Measurements from ENCODE around the gene GON7. TPM values are rescaled to one million over a fixed set of nuclear protein-coding genes. Genes with fewer than 3 reads are reported as not detected.
"Not testable (repeated sequence)": the region's sequence is repeated elsewhere in the genome, so short reads cannot be mapped to it uniquely, and the experiment has no call there.

Gene GON7
- total RNA-seq, 1 experiment from 2014 or later: 48.8 TPM

DNA sequence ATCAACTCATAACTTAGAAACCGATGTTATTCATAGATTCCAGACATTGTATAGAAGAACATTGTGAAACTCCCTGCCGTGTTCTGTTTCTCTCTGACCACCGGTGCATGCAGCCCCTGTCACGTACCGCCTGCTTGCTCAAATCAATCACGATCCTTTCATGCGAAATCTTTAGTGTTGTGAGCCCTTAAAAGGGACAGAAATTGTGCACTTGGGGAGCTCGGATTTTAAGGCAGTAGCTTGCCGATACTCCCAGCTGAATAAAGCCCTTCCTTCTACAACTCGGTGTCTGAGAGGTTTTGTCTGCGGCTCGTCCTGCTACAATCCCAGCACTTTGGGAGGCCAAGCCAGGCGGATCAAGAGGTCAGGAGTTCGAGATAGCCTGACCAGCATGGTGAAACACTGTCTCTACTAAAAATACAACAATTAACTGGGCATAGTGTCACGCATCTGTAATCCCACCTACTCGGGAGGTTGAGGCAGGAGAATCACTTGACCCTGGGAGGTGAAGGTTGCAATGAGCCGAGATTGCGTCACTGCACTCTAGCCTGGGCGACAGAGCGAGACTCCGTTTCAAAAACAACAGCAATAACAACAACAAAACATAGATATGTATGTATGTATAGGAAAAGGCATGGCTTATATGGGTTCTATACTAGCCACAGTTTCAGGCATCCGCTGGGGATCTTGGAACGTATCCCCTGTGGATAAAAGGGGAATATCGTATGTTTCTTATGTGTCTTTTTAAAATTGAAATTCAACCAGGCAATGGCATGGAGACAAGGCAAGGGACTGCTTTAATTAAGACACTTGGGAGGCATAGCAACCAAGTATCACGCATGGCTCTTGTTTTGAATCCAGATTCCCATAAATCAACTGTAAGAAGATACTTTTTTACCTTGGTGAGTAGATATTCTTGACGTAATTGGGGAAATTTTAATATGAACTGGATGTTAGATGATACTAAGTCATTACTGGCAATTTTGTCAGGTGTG, 41.3 kb downstream of the GON7 start:
- in situ Hi-C loops (cut with HindIII; ENCODE audit: low sequenced_read_pairs); DNase-seq (ENCODE audit: low spot score): not testable (repeated sequence)

- in situ Hi-C loops (cut with HindIII; ENCODE audit: low sequenced_read_pairs): no loop called here
- no peak for DNase-seq (ENCODE audit: low spot score)
Measured at GRCh38 chr14:93163564-93163963, 43.3 kb downstream of the GON7 start.

DNA sequence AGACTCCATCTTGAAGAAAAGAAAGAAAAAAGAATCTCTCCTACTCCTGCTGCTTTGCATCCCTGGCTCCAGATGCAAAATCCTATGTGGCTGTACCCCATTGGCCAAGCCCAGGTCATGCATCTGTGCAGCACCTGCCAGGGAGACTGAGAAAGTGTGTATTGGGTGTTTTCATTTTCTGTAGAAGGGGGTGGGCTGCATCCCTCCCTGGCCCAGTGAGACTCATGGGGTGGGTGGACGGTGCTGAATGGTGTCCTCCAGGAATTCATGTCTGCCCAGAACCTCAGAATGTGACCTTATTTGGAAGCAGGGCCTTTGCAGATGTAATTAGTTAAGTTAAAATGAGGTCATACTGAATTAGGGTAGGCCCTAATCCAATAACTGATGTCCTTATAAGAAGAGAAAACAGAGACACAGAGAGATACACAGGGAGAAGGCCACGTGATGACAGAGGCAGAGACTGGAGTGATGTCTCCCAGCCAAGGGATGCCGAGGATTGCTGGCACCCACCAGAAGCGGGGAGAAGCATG, 45.4 kb downstream of the GON7 start:
- in situ Hi-C loops (cut with HindIII; ENCODE audit: low sequenced_read_pairs): no loop called here
- no peak for DNase-seq (ENCODE audit: low spot score)

DNA sequence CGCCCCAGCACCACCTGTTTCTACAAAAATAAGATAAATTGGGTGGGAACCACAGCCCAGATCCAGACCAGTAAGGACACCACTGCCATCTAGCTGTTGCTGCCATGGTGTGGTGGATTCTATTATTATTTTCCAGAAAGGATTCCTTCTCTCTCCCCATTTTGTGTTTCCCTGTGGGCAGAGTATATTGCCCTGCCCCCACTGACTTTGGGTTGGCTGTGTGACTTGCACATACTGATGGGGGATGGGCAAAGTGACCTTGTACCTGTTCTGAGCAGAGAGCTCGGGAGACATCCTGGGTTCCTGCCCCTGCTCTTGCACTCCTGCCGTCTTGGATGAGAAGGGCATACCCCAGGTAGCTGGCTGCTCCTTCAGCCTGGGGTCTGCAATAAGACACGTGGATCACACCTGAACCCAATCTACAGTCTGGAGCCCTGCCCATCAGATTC, 46.5 kb downstream of the GON7 start:
- no peak for DNase-seq (ENCODE audit: low spot score)
- in situ Hi-C loops (cut with HindIII; ENCODE audit: low sequenced_read_pairs): no loop called here

GRCh38 chr14:93159625-93160352, 47.1 kb downstream of the GON7 start:
- DNase-seq (ENCODE audit: low spot score); in situ Hi-C loops (cut with HindIII; ENCODE audit: low sequenced_read_pairs): not testable (repeated sequence)

DNA sequence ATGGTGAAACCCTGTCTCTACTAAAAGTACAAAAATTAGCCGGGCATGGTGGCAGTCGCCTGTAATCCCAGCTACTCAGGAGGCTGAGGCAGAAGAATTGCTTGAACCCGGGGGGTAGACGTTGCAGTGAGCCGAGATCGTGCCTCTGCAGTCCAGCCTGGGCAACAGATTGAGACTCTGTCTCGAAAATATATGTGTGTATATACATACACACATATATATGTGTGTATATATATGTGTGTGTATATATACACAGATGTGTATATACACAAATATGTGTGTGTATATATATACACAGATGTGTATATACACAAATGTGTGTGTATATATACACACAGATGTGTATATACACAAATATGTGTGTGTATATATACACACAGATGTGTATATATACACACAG, 48.5 kb downstream of the GON7 start:
- in situ Hi-C loops (cut with HindIII; ENCODE audit: low sequenced_read_pairs); DNase-seq (ENCODE audit: low spot score): not testable (repeated sequence)

DNA sequence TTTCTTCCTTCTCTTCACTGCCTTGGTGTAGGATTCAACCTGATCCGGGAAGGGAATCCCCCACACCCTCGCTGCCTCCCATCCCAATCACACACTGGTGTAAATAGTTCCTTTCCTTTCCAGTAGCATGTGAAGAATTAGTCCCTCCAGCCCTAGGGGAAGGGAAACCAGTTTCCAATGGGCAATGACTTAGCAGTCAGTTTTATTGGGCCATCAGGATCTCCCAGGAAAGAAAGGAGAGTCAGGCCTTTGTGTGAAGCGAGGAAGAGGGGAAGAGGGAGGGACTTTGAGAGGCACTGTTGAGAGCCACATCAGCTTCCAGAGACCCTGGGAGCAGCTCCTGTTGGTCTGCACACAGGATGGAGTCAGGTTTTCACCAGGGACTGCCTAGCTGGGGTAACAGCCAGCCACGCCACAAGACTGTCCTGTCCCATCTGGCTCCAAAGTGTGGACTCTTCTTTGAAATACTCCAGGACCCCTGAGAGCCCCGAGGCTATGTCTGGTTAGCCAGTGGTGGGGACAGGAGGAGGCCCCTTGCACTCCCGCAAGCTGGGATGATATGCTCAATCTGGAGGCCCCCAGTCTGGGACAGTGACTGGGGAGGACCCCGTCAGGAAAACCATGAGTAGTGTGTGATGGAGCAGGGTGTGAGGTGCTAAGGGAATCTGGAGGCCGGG, 50.0 kb downstream of the GON7 start:
- in situ Hi-C loops (cut with HindIII; ENCODE audit: low sequenced_read_pairs): no loop called here
- no peak for DNase-seq (ENCODE audit: low spot score)

GRCh38 chr14:93155667-93156066, 51.2 kb downstream of the GON7 start:
- no peak for DNase-seq (ENCODE audit: low spot score)
- in situ Hi-C loops (cut with HindIII; ENCODE audit: low sequenced_read_pairs): no loop called here

- in situ Hi-C loops (cut with HindIII; ENCODE audit: low sequenced_read_pairs): no loop called here
- DNase-seq (ENCODE audit: low spot score): no peak
Measured at GRCh38 chr14:93153121-93153520, 53.7 kb downstream of the GON7 start.

Other genes starting within 250 kb of the GON7 start
- gene ITPK1, start 91.1 kb downstream of the GON7 start, total RNA-seq (2014; rRNA removed; shearing (Covaris generic)): 48.6 and 90.7 TPM in 2 replicates
- 38.7 and 47.2 TPM in 2 replicates for gene MOAP1, start 22.2 kb downstream of the GON7 start, total RNA-seq (2014; rRNA removed; shearing (Covaris generic))
- gene LYSET, start 21.7 kb downstream of the GON7 start, total RNA-seq (2014; rRNA removed; shearing (Covaris generic)): 18.1 and 25.6 TPM in 2 replicates
- gene UBR7, start 191 bp upstream of the GON7 start, total RNA-seq (2014; rRNA removed; shearing (Covaris generic)): 31.4 and 35.6 TPM in 2 replicates
- 9.4 and 12.7 TPM in 2 replicates for gene BTBD7, start 126.0 kb upstream of the GON7 start, total RNA-seq (2014; rRNA removed; shearing (Covaris generic))
- gene COX8C, start 140.1 kb upstream of the GON7 start, total RNA-seq (2014; rRNA removed; shearing (Covaris generic)): not detected in 2 replicates
- 0.44 TPM in 1 of 2 replicates, not detected in the other for gene UNC79, start 223.9 kb upstream of the GON7 start, total RNA-seq (2014; rRNA removed; shearing (Covaris generic))

All from G401 (cell line).